HFF-Myc (cell line): ENCODE data around the gene EPB42.

Source experiments
- DNase-seq: peaks from one replicate; pipeline ENCODE4 v3.0.0-alpha.2; 2011; ENCODE audit warnings: low read depth; ENCODE audit errors: extremely low read depth
- H3K4me3 ChIP-seq: replicated peaks from 2 replicates; pipeline ENCODE4 v1.5.1; 2011; ENCODE audit warnings: low read depth, mild to moderate bottlenecking, control low read depth, low read length
- CTCF ChIP-seq: IDR thresholded peaks from 2 replicates; pipeline ENCODE4 v1.5.1; 2012; ENCODE audit warnings: mild to moderate bottlenecking, low read depth, low read length, control low read depth; ENCODE audit errors: missing control alignments

Gene EPB42

GRCh38 chr15:43251185-43251870, 30.5 kb upstream of the EPB42 start:
- DNase-seq = no peak
- TF ChIP-seq CTCF = no peak

GRCh38 chr15:43250785-43251184, 30.0 kb upstream of the EPB42 start:
- TF ChIP-seq CTCF = no peak
- H3K4me3 ChIP-seq = no peak overlapping the region
- no peak for DNase-seq

More at GRCh38 chr15:43251185-43251870, 30.5 kb upstream of the EPB42 start:
- H3K4me3 ChIP-seq = no peak overlapping the region

GRCh38 chr15:43249699-43250203, 28.9 kb upstream of the EPB42 start:
- H3K4me3 ChIP-seq = no peak overlapping the region
- TF ChIP-seq CTCF = no peak
- DNase-seq = no peak

- no peak for TF ChIP-seq CTCF
- DNase-seq = no peak
- H3K4me3 ChIP-seq = no peak overlapping the region
Observed at GRCh38 chr15:43249236-43249635, 28.4 kb upstream of the EPB42 start.

GRCh38 chr15:43246261-43246774, 25.5 kb upstream of the EPB42 start:
- TF ChIP-seq CTCF = no peak
- no peak for DNase-seq
- H3K4me3 ChIP-seq = no peak overlapping the region

GRCh38 chr15:43244092-43244491, 23.3 kb upstream of the EPB42 start:
- DNase-seq = no peak
- no peak overlapping the region for H3K4me3 ChIP-seq
- no peak for TF ChIP-seq CTCF
